CD4-positive, alpha-beta T cell treated with Interleukin-10 for 1 hour (primary cell): Measurements from ENCODE around the gene WDR45.
A peak's percentile ranks its signal among the peaks of the same experiment; 100 is the strongest.

ENCODE experiments used
- DNase-seq: peaks from one replicate; pipeline ENCODE4 v3.0.0-alpha.2; 2020

WDR45 gene

GRCh38 chrX:49043220-49043986 is 36.3 kb downstream of the WDR45 start, which contains the start of gene TFE3:
Gene TFE3 (minus strand): TSS chrX:49043357. CDS start chrX:49043226, 131 bp downstream.
- DNase-seq: peak; percentile 98

GRCh38 chrX:49042581-49043219 is 37.0 kb downstream of the WDR45 start:
- peak; percentile 18 for DNase-seq

GRCh38 chrX:49041744-49042580 is 37.7 kb downstream of the WDR45 start:
- peak; percentile 28 for DNase-seq

GRCh38 chrX:49040376-49040955 is 39.2 kb downstream of the WDR45 start:
- no peak for DNase-seq

- peak; percentile 60 for DNase-seq
These were observed 39.9 kb downstream of the WDR45 start for GRCh38 chrX:49039598-49040375.

GRCh38 chrX:49037883-49038475 is 41.7 kb downstream of the WDR45 start:
- no peak for DNase-seq

GRCh38 chrX:49030283-49030682 is 49.4 kb downstream of the WDR45 start:
- no peak for DNase-seq

GRCh38 chrX:49029876-49030275 is 49.8 kb downstream of the WDR45 start:
- DNase-seq: no peak
